HG02642 (cell line): ENCODE data around the gene NOL9.

Experiments
- ATAC-seq: cut with Tn5 transposase; IDR thresholded peaks from one replicate; pipeline ENCODE4 v1.9.1; 2021; ENCODE audit warnings: mild to moderate bottlenecking; ENCODE audit not compliant: unreplicated experiment, poor library complexity

The NOL9 gene

DNA sequence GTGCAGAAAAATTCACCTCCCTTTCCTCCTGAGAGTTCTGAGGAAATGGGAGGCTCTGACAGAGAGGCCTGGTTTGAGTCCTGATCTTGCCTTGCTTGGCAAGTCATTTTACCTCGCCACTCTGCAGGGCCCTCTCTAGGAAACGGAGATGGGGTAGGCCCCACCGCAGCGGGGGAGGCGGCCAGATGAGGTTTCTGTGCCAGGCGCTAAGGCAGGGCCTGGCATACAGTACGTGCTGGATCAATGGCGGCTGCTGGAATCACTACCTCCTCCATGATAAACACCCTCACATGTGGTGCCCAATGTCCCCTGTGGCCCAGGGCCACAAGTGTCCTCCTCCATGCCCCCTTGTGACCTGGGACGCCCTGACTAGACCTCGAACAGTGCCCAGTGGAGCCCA lies 62.3 kb downstream of the NOL9 start:
- ATAC-seq = no peak

DNA sequence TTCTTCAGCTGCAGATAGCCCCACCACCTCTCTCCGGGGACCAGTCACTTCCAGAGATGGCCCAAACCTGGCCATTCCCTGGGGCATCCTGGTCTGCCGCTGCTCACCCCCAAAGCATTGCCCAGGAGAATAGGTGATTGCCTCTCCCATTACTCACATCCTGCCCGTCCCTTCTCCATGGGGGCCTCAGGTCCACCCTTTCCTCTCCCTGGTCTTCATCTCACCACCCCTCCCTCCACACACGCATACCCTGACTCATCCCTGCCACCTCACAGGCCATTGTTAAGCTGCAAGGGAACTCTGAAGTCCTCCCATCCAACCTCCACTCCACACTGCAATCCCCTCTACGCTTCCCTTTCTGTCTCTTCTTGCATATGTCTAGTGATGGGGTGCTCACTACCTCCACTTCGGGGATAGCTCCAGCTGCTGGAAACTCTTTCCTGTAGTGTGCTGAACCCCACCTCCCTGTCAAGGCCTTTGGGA lies 62.8 kb downstream of the NOL9 start, which contains the start of gene PLEKHG5:
TSS of gene PLEKHG5 (minus strand) at position 188 of the 483 bp plus-strand sequence. CDS start 14,096 bp downstream, outside the sequence.
- ATAC-seq = no peak

DNA sequence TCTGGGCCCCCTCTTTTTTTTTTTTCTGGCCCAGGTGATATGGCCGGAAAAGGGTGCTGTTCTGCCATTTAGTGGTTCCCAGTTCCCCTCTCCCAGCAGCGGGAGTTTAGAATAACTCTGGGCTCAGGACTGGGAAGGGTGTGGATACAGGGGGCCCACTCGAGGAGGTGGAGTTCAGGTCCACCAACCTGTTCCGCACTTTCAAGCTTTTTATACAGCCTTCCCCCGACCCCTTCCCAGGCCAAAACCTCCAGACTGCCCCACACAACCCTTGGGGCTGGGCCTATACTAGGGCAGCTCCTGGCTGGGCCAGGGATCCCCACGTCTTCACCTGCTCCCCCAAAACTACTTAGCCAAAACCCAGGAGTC lies 63.2 kb downstream of the NOL9 start:
- no peak for ATAC-seq

DNA sequence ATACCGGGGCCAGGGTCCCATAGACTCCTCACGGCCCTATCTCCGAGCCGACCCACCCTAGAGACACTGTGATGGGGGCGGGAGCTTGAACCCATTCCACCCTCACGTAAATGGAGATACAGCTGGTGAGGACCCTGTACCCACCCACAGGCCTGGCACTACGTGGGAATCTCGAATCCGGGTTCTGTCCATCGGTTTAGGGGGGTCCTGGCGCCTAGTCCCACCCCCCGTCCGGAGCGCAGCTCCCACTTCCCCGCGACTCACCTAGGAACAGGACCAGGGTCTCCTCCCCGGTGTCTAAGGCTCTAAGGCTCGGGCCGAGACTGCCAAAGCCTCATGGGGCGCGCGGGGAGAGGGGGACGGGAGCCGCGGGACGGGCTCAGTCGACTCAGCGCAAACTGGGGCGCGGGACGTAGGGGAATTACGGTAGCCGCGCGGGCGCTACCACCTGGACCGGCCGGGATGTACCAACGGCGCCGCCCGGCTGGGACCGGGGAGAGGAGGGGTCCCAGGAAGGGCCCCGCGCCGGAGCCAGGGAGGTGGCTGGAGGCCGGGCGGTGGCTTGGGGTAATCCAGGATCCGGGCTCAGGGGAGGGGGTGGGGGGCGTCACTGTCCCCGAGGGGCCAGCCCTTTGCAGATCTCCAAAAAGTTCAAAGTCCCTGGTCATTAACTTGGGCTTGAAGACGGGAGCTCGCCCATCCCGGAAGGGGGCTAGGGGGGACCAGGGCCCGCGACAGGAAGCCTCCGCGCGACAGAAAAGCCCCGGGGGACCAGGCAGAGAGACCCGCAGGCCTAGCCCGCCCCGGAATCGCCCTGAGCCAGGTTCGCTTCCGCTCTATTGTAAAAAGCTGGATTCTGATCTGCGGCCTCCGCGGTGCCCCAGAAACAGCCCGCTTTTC lies 63.9 kb downstream of the NOL9 start:
- peak; percentile 50 for ATAC-seq

DNA sequence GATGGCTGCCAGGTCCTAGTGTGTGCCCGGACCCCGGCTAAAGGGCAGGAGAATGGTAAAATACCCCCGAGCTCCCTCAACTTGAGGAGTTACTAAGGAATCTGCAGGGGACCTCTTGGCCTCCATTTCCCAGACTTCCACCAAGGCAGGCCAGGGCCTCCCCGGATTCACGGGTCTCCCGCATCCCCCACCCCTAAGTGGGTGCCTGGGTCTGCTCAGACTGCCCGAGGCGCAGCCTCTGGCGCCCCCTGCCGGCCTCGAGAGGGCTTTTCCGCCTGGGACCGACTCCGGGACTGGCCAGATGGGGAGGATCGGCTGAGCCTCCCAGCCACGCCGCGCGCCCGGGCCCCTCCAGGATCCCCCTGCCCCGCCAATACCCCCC lies 64.5 kb downstream of the NOL9 start:
- ATAC-seq = peak; percentile 58

DNA sequence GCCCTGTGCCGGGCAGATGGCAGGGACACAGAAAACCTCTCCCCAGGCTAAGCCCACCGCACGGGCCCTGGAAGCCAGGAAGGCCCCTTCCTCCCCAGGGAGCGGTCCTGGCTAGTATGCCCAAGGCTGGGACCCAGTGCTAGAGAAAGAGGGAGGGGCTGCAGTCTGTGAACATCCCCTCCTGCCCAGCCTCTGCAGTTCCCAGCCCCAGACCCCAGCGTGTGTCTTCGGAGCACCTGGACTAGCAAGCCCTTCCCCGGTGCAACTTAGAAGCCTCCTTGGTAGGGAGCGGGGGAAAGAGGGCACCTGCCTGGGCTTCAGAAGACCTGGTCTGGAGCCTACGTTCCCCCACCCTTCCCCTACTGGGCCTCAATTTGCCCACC lies 64.9 kb downstream of the NOL9 start:
- no peak for ATAC-seq

DNA sequence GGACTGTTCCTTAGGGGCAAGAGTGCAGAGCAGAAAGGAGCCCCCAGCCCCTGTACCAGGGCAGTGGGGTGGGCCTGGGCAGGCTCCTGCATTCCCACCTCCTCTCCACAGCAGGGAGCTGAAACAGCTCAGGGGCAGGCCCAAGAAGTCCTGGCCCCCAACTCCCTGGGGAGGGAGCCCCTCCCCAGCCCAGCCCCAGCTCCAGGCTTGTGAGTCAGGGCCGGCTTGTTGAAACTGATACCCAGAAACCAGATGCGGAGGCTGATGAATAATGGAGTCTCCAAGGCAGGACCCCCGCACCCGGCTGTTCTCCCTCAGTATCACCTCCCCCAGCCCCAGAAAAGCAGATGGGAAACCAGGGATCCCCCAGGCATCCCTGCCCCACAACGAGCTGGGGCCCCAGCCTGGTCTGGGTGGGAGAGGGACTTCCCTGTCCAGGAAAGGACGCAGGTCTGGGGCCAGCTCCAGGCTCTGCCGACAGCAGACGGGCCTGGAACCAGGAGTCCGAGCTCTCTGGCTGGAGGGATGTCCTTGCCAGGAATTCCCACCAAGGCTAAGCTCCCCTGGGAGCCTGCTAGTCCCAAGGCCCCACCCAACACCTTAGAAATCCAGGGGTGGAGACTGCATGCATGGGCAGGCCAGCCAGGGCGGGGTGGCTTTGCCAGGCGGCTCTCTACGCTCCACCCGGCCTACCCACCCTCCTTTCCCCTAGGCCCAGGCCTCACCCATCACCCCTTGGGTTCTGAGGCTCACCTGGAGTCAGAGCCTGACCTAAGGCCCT lies 65.5 kb downstream of the NOL9 start:
- no peak for ATAC-seq

DNA sequence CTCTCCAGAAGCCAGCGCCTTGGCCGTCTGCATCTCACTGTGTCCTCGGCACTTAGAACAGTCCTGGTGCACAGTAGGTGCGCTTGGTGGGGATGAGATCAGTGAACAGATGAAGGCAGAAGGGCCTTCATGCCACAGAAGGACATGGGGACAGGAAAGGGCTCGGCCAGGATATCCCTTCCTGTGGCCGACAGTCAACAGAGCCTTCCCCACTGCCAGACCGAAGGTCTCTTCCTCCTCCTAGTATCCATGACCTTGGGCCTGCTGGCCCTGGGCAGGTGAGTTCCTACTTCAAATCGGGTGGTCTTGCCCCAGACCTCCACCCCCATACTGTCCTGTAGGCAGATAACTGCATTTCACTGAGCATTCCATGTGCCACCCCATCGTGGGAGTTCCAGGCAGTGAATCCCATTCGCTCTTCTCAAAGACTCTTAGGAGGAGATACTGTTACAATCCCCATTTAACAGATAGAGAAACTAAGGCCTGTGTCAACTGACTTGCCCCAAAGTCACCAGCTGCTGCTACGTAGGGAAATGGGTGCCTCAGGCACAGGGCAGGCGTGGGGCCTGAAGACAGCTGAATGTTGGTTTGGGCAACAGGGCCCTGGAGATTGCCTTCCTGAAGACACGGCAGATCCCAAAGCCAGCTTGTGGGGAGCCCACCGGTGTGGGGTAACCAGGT lies 66.4 kb downstream of the NOL9 start:
- ATAC-seq = no peak

DNA sequence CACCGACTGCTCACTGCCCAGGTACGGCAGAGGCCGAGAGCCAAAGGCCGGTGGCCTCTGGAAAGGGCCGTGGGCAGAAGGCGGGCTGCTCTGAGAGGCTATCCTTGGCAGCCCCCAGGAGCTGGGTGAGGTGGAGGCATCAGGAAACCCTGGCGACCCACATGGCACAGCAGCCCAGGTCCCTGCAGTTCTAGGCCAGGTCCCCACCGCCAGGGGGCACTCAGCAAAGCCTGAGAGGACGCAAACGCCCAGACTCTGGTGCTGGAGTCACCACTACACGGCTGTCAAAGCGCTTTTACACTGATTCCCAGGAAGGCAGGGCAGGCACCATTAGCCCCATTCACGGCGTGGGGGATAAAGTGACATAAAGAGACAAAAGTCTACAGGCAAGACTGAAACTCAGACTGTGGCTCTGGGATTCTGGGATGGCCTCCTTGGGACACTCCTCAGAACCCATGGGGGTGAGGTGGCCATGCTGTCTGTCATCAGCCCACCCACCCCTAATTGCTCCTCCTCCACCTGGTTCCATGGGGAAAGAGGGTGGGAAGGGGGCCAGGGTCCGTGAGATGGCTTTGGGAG lies 67.8 kb downstream of the NOL9 start:
- ATAC-seq = no peak

DNA sequence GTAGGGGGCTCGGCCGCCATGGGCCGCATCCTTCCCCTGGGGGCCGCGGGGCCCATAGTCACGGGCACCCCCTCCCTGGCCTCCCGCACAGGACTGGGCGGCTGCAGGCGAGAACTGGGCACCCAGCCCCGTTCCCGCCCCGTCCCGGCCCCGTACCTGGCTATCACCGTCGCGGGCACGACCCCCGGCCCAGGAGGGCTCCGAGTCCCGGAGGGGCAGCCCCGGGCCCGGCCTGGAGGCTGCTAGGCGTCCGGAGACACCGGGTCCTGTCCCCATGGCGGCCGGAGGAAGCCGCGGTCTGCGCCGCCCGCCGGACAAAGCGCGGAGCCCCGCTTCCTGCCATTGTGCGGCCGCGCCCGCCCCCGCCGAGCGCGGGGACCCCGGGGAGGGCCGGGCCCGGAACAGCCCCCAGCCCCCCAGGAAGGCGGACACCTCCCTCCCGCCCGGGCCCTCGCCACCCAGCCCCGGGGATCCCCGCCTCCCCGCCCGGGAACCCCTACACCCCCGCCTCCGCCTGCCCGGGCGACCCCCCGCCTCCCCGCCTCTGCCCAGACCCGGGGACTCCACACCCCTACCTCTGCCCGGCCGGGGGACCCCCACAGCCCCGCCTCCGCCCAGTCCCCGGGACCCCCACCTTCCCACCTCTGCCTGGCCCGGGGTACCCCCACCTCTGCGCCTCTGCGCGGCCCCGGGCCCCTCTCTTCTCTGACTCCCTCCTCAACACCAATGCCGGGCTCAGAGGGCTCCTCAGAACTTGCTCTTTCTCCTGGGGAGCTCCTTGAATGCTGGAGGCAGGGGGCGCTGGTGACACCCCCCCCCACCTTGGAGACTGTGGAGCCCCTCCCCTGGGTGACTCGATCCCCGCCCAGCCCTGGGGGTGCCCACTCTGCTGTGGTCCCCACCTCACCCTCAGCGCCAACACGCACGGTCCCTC lies 68.9 kb downstream of the NOL9 start:
- ATAC-seq = no peak

DNA sequence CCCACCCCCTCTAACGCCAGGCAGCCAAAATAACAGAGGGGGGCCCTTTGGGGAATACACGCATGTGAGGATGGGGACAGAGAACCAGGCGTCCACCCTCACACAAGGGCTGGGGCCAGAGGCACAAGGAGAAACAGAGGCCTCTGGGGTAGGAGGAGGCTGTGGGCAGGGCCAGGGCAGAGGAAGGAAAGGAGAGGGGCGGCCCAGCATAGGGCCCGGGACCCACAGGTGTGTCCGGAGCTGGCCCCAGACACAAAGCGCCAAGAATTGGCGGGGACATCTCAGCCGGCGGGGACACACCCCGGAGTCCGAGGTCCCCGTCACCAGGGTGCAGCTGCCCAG lies 69.5 kb downstream of the NOL9 start:
- no peak for ATAC-seq

DNA sequence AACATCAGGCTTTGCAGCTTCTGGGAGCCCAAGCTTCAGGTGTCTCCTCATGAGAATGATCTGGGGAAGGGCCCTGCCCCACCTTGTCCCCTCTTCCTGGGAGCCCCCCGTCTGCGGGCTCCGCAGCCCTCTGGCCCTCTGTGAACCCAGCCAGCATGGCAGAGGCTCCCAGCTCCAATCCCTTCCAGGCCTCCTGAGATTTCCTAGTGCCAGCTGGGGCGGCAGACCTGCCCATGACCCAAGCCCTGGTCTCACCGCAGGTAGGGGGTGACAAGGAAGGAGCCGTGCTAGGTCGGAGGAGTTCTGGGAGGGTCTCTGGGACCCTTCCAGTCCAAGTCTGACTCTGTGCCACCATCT lies 70.6 kb downstream of the NOL9 start:
- ATAC-seq = no peak

DNA sequence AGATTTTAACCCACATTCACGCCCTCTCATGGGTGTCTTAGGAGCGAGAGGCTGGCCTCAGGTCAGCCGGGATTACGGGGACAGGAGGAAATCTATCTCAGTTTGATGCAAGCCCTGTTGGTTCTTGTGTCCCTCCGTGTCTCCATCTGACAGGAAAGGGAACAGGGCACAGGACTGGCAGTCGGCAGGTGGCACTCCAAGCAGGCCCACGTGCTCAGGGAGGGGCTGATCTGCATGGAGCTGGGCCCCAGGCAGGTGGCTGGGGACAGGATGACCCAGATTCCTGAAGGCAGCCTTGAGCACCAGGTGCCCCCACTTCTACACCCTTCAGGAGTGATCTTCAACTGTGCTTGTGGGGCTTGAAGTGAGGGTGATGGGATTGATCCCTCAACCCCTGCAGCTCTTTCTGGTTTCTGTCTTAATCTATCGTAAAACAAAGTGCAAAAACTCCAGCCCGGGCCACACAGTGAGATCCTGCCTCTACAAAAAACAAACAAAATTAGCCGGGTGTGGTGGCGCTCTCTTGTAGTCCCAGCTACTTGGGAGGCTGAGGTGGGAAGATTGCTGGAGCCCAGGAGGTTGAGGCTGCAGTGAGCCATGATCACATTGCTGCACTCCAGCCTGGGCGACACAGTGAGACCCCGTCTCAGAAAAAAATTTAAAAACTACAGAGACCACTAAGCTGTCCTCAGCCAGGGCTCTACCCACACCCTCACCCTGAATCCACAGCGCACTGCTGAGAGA lies 71.1 kb downstream of the NOL9 start:
- no peak for ATAC-seq

DNA sequence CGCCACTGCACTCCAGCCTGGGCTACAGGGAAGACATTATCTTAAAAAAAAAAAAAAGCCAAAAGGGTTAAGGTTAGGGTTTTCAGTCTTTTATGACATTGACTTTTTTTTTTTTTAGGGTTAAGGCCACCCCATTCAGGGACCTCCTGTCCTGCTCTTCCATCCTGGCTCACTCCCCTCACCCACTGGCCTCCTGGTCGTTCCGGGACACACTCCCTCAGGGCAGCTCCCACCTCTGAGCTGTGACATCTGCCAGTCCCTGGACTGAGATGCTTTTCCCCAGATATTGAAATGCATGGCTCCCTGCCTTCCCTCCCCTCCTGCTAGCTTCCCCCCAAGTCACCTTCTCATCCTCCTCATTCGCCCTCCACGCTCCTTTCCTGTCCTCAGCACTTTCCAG lies 72.5 kb downstream of the NOL9 start:
- no peak for ATAC-seq

DNA sequence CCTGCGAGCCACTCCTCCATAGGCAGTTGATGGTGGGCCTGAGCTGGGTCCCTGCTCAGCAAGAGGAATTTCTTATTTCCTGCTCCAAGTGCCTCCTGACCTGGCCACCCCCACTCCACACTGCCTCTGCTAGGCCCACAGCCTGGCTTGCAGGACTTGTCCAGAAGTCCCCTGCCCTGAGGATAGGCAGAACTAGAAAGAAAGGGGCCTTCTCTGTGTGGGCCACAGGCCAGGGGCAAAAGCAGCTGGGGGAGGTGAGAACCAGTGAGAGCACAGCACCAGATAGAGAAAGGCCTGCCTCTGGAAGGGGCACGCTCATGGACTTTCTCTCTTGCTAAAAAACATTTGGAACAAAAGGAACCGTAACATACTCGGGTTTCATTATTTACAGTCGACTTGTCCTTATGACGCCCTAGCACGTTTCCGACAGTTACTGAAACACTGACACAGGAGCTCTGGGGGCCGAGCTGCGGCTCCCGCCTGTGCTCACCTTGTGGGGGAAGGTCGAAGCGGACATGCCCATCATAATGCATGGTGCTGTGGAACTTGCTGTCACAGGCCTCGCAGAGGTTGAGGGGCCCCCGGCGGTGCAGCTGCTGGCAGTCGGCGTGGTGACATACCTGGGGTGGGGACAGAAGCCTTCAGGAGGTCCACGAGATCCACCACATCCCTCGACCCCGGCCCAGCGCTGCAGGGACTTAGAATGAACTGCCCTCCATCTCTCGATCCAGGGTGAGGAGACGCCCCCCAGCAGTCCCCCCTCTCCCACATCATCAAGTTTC lies 77.1 kb downstream of the NOL9 start:
- ATAC-seq = no peak

DNA sequence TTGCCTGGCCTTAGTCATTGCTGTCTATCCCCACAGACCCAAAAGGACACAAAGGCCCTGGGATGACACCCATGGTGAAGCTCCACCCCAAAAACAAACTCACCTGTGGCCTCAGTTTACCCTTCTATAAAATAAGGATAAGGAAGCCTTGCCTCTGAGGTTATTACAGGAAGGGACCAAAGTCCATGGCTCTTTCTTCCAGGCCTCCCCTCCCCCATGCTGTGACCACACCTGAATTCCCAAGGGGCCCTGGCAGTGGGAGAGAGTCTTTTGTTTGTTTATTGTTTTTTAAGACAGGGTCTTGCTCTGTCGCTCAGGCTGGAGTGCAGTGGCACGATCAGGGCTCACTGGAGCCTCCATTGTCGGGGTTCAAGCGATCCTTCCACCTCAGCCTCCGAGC lies 77.8 kb downstream of the NOL9 start:
- ATAC-seq = no peak

DNA sequence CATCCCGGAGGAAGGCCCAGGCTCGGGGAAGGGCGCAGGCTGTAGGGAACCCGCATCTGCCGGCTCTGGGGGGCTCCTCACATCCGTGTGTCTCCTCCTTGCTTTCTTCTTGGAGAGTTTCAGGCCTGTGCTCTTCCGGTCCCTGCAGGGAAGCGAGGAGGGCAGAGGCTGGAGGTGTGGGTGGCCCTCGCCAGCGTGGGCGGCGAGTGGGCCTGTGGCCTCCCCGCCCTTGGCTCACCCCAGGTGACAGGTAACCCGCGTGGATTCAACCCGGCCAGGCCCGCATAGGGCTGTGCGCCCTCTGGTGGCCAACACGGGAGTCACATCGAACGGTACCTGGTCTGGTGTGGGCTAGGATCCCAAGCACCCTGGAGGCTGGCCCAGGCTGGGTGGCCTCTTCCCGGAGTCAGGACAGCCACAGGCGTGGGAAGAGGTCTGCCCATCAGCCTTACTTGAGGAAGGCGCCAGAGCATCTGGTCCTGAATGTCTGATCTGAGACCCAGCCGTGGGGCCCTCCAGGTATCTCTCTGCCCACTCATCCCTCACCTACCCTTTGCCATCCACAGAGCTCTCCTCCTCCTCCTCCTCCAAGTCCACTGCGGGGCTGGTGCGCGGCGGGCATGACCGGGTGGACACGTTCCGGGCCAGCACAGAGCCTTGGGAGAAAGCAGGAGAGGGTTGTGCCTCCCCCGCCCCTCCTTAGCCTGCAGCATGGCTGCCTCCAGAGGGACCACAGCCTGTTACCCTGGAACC lies 78.8 kb downstream of the NOL9 start:
- ATAC-seq = peak; percentile 77
